GM18858 (cell line): ENCODE results near the gene GPR155.
"Not testable (repeated sequence)": the region's sequence is repeated elsewhere in the genome, so short reads cannot be mapped to it uniquely, and the experiment has no call there.

Experiments
- ATAC-seq: cut with Tn5 transposase; IDR thresholded peaks from one replicate; pipeline ENCODE4 v1.9.1; 2021; ENCODE audit not compliant: unreplicated experiment

The GPR155 gene

GRCh38 chr2:174491947-174492346 lies 5.1 kb upstream of the GPR155 start:
- ATAC-seq = no peak

DNA sequence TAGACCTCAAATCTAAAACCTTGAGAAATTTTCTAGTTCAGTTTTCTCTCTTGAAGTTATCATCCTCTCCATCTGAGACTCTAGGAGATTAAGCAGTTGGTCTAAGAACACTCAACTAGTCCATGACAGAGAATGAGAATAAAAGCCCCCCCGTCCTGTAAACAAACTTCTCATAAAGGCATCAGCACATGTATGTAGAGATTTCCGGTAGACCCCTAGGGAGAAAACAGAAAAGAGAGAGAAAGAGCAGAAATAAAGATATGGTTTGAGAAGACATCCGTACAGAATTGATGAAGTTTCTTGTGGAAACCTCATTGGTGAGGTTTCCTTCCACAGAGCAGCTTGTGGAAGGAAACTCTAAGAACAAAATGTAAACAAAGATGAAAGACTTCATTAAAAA lies 3.2 kb upstream of the GPR155 start:
- ATAC-seq = no peak

- ATAC-seq = not testable (repeated sequence)
These were observed 2.7 kb upstream of the GPR155 start for GRCh38 chr2:174489520-174489919.

DNA sequence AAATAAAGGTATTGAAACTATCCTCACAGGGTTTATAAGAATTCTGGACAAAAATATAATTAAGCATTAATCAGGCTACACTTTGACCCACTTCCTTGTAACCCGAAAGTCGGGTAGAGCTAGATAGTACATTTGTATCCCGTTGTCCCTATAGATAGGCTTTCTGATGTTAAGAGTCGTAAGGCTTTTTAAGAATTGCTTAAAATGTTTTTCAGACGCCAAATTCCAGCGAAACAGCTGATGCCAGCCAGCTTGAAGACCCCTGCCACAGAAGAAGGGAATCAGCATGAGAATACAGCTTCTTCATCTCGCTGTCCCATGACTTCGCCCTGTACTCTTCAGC lies 962 bp upstream of the GPR155 start:
- ATAC-seq = no peak

DNA sequence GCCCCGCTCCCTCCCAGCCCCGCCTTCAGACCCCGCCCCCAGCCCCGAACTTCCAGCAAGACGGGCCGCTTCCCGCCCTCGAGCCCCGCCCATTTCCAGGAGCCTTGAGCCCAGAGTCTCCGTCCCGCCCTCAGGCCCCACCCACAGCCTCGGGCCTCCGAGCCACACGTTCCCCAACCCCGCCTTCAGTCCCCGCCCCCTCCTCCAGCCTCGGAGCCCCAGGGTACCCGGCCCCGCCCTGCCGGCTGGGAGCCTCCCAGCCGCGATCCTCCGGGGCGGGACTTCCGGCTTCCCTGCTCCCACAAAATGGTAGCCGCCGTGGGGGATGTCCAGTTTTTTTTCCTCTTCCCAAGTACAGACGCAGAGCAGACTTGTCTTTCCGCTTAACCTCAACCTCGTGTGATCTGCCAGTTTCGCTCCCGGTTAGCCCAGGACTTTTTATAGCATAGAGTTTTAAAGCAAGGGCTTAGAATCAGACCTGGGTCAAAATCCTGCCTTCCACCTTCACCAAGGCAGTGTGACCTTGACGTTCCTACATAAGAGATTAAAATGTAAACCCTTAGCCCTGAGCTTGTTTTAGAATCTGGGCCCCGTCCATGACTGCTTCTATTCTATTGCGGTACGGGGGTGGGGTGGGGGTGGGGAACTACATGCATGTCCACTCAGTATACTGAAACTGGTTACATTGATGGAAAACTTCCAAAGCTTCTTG lies 435 bp upstream of the GPR155 start:
- peak; percentile 61 for ATAC-seq

DNA sequence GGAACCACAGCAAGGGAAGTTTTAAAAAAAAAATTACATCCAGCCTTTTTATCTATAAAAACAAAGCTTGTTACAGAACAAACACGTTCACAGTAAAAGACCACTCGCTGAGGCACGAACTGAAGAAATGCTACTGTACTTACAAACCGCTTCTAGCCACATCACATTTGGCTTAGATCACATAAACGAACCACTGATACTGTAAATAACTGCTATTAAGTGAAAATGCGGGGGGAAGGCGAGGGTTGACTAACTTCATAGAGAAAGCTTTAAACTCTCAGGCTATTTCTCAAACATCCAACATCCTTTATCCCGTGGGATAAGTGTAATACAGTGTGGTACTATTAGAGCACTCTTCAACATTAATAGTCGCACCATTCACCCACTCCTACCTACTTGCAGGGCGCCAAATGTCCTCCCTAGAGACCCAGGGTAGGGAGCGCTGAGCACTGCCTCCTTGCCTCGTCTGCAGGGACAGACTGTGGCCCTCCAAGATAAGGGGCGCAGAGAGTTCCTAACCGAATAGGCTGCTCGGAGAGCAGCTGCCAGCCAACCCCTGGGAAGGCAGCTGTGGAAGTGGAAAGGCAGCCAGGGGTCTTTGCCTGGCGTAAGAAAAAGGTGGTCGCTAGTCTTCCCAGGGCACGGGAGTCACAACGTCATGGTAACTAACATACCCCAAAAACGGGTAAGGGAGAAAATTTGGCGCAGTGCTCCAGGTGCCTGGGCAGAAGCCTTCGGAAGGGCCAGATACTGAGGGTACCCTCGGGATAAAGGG lies 854 bp downstream of the GPR155 start:
- peak; percentile 10 for ATAC-seq

DNA sequence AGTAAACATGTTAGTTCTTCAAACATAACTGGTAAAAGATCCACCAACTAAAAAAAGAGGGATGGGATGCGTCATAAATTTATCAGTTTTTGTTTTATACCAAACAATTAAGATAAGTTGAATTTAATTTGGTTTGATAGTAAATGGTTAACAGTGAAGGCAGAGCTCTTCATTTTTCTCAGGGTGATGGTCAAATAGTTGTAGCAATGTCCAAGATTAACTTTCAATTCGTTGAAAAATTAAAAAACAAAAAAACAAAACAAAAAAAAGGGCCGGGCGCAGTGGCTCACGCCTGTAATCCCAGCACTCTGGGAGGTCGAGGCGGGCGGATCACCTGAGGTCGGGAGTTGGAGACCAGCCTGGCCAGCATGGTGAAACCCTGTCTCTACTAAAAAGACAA lies 1.8 kb downstream of the GPR155 start:
- not testable (repeated sequence) for ATAC-seq

- ATAC-seq = no peak
These were observed 2.3 kb downstream of the GPR155 start for GRCh38 chr2:174484573-174484972.

DNA sequence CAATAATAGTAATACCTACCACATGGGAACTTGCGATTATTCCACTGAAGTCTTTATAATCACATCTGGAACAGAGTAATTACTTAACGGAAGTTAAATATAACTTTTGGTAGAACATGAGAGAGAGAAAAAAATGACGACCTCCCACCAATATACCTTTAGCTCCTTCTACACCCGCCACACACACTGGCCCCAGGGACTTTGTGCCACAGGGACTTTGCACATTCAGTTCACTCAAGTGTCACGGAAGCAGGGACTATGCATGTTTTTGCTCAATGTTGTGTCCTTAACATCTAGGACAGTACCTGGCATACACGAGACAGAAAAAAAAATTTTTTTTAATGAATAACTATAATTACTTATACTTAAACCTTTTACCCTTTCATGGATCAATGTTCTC lies 4.0 kb downstream of the GPR155 start:
- no peak for ATAC-seq

DNA sequence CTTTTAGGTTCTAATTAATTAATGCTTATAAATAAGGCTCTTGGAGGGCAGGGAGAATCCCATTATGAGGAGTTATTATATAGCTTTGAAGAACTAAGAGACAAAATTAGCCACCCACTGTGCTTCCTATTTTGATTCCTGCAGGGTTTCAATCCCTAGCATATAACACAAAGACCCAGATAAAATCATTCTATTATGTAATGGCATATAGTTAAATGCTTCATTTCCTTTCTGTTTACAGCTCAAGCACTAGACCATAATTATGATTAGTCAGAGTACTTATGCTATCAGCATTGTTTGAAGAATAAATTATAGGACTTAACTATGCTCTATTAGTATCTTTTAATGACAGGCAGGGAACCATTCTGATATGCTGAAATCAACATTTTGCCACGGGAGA lies 9.1 kb downstream of the GPR155 start:
- no peak for ATAC-seq

- ATAC-seq = no peak
These were observed 13.0 kb downstream of the GPR155 start for GRCh38 chr2:174473796-174474195.

- ATAC-seq = no peak
These were observed 21.5 kb downstream of the GPR155 start for GRCh38 chr2:174465327-174465726.

GRCh38 chr2:174461221-174461620 lies 25.6 kb downstream of the GPR155 start:
- no peak for ATAC-seq

DNA sequence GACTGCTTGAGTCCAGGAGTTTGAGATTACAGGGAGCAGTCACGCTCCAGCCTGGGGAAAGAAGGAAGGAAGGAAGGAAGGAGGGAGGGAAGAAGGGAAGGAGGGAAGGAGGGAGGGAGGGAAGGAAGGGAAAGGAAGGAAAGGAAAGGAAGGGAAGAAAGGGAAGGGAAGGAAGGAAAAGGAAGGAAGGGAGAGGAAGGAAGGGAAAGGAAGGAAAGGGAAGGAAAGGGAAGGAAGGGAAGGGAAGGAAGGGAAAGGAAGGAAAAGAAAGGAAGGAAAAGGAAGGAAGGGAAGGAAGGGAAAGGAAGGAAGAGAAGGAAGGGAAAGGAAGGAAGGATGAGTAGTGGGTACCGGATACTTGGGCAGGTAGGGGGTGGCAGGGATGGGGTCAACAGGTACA lies 32.3 kb downstream of the GPR155 start:
- no peak for ATAC-seq

DNA sequence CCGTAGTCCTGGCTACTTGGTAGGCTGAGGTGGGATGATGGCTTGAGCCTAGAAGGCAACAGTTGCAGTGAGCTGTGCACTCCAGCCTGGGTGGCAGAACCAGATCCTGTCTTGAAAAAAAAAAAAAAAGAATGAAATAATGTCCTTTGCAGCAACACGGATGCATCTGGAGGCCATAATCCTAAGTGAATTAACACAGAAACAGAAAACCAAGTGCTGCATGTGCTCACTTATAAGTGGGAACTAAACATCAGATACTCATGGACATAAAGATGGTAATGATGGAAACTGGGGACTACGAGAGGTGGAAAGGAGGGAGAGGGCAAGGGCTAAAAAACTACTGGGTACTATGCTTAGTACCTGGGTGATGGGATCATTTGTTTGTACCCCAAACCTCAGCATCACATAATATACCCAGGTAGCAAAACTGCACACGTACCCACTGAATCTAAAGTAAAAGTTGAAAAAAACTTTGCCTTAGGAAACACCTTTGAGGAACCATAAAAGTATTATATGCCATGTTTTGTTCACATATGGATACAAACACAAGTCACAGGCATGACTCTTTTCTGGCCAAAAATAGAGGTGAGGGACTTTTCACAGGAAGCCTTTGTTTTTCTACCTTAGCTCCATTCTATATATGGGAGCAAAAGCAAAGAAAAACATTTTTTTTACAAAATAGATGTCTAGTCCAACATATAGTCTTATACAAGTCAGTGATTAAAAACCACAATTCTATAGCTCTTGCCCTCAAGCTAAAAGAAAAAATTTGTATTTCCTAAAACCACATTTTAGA lies 36.6 kb downstream of the GPR155 start:
- ATAC-seq = no peak

- no peak for ATAC-seq
These were observed 37.8 kb downstream of the GPR155 start for GRCh38 chr2:174449033-174449432.

DNA sequence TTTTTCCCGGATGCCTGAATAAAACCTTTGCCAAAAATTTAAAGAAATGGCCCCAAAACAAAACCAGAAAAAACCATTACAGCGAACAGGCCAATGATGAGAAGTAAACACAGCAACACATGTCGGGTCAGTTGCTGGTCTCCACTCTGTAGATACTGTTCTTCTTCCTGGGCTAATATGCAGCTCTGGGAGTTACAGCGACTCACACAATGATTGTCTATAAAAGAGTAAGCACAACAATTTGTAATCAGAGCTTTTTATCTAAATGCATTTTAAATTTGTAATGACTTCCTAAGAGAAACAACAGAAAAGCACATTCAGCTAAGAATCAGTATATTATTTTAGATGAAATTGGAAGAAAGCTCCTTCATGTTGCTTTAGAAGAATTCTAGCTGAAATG lies 40.3 kb downstream of the GPR155 start:
- ATAC-seq = no peak

DNA sequence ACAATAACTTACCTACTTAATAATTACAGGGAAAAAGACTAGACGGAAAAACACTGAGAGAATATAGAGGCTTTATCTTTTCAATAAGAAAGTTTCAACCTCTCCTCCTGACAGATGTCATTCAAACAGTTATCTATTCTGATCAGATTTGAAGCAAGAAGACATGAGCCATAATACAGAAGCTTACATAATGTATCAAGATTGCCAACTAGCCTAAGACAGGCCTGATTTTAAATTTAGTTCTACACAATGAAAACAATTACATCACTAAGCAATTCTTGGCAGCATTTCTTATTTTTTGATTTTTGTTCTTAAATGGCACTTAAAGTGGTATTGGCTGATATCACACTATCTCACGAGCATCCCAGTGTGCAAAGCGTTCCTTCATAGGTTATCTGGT lies 41.6 kb downstream of the GPR155 start:
- no peak for ATAC-seq

DNA sequence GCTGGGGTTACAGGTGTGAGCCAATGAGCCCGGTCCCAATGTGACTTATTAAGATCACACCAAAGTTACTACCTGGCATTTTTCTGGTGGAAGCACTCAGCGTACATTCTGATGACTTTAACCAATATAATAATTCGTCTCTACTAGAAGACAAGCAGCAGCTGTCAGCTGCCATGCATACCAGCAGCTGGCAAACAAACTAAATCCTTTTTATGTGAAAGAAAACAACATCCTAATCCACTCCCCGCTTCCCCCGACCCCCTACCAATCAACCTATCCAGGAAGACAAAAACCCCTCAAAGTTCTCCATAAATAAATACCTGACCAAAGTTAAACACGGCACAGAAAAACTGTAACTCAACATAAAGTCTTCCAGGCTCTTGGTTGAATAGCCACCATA lies 42.1 kb downstream of the GPR155 start:
- ATAC-seq = no peak

DNA sequence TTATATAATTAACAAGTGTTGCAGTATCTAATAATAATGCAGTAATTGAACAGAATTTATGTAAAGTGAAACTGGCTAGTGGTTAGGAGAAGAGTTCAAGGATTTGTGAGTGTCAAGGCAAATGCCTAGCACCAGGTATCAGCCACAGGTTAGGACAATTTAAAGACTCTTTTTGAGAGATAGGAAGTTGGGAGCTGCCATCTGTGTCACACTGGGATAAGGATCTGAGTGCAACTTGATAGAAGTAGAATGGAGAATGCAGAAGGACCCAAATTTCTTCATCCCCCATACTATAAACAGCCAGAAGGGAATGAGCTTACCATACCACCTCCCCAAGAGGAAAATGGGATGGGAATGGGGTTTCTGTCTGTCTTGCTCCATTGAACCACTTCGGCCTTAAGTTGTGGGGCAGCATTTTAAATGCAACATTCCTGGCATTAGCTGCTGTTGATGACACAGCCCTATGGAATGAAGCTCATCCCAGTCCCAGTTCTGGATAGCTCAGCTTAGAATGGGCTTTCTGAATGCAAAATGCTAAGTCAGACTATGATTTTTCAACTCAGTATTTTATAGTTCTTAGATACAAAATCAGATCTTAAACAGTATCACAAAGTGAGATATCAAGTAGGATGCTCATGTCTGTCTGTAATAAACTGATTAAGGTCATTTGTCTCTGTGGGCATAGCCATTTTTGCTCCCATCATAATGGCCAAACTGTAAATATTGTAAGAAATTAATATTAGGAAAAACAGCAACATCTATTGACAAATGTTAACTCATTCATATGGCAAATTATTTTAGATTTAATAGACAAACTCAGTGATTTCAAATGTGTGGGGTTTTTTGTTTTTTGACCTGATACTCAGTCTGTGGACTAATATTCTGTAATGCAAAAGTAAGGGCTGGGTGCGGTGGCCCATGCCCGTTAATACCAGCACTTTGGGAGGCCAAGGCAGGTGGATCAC lies 44.0 kb downstream of the GPR155 start:
- no peak for ATAC-seq

DNA sequence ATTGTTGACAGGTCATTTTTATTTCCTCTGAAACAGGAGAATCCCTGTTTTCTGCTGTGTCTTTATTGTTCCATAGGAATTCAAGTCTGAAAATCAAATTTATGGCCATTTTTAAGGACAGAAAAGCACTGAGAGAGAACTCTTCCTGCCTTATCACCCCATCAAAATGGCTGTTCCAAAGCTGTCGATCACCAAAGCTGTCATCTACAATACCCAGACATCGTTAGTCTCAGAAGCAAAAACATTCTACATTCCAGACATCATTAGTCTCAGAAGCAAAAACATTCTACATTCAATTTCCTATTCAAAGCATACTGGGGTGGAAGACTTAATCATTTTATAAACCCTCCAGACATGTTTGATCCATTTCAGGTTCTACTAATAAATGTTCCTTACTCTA lies 46.9 kb downstream of the GPR155 start:
- no peak for ATAC-seq
